Keratinocyte (primary cell): ENCODE results near the gene KLHDC4. TPM values are rescaled to one million over a fixed set of nuclear protein-coding genes. Genes with fewer than 3 reads are reported as not detected.

Source experiments
- DNase-seq: peaks from one replicate; pipeline ENCODE4 v3.0.0-alpha.2; 2011; ENCODE audit warnings: low read depth, missing footprints, low spot score
- FAIRE-seq: peaks from 2 replicates; lab custom pipeline; 2011; peaks lifted over from hg19 to GRCh38; lab: Jason Lieb, UNC
- H2AFZ ChIP-seq: 2 replicates; pipeline ENCODE4 v1.6.0; 2012; ENCODE audit warnings: low read length, control low read depth, inconsistent platforms; ENCODE audit not compliant: control insufficient read depth
- H3K27ac ChIP-seq: 2 replicates; pipeline ENCODE4 v1.5.1; 2011; ENCODE audit warnings: low read length; ENCODE audit not compliant: control insufficient read depth, insufficient read depth
- H3K27me3 ChIP-seq: 3 replicates; pipeline ENCODE4 v1.6.0; 2011; ENCODE audit warnings: low read length; ENCODE audit not compliant: control insufficient read depth, insufficient read depth; ENCODE audit errors: extremely low read depth
- H3K36me3 ChIP-seq, 2 experiments: 2 replicates in 1 of 2; 3 replicates in 1 of 2; pipeline ENCODE4 v1.5.1; 2011; ENCODE audit warnings: low read length in 2 of 2, mild to moderate bottlenecking in 1 of 2; ENCODE audit not compliant: control insufficient read depth in 2 of 2, insufficient read depth in 2 of 2; ENCODE audit errors: extremely low read depth in 1 of 2
- H3K4me1 ChIP-seq: 3 replicates; pipeline ENCODE4 v1.5.1; 2011; ENCODE audit warnings: low read length; ENCODE audit not compliant: control insufficient read depth, insufficient read depth; ENCODE audit errors: extremely low read depth
- H3K4me2 ChIP-seq: 3 replicates; pipeline ENCODE4 v1.6.0; 2011; ENCODE audit warnings: low read depth, low read length; ENCODE audit not compliant: control insufficient read depth, insufficient read depth; ENCODE audit errors: extremely low read depth
- H3K4me3 ChIP-seq, 3 experiments: fragments of 200-600 bp in 1 of 3; sonication (generic) in 1 of 3; 2 replicates in 2 of 3; 3 replicates in 1 of 3; pipeline ENCODE4 v1.5.1; 2011 to 2016; ENCODE audit warnings: low read length in 3 of 3, mild to moderate bottlenecking in 3 of 3, control low read depth in 2 of 3, inconsistent platforms in 1 of 3, low read depth in 1 of 3, mixed read lengths in 1 of 3, mixed run types in 1 of 3, moderate library complexity in 1 of 3; ENCODE audit not compliant: control insufficient read depth in 2 of 3, insufficient read depth in 2 of 3; ENCODE audit errors: extremely low read depth in 1 of 3
- H3K79me2 ChIP-seq: 2 replicates; pipeline ENCODE4 v1.6.0; 2012; ENCODE audit warnings: low read length; ENCODE audit not compliant: control insufficient read depth, insufficient read depth
- H3K9ac ChIP-seq: 3 replicates; pipeline ENCODE4 v1.6.0; 2011; ENCODE audit warnings: low read length; ENCODE audit not compliant: control insufficient read depth, insufficient read depth; ENCODE audit errors: extremely low read depth
- H3K9me1 ChIP-seq: 3 replicates; pipeline ENCODE4 v1.6.0; 2011; ENCODE audit warnings: low read length; ENCODE audit not compliant: control insufficient read depth, insufficient read depth; ENCODE audit errors: extremely low read depth
- H3K9me3 ChIP-seq: 2 replicates; pipeline ENCODE4 v1.5.1; 2012; ENCODE audit warnings: low read depth, low read length; ENCODE audit not compliant: control insufficient read depth
- H4K20me1 ChIP-seq: 3 replicates; pipeline ENCODE4 v1.6.0; 2011; ENCODE audit warnings: low read length; ENCODE audit not compliant: control insufficient read depth, insufficient read depth; ENCODE audit errors: extremely low read depth
- CTCF ChIP-seq, 3 experiments: IDR thresholded peaks in 1 of 3; conservative IDR thresholded peaks in 1 of 3; optimal IDR thresholded peaks in 1 of 3; 2 replicates in 2 of 3; 3 replicates in 1 of 3; pipeline versions ENCODE3 to v1.5.1; 2011; ENCODE audit warnings: low read length in 3 of 3, mild to moderate bottlenecking in 3 of 3, moderate library complexity in 2 of 3, control low read depth in 1 of 3, inconsistent platforms in 1 of 3; ENCODE audit not compliant: insufficient read depth in 2 of 3; ENCODE audit errors: extremely low read depth in 1 of 3
- EZH2 ChIP-seq: IDR thresholded peaks from one replicate; pipeline ENCODE4 v1.6.1; 2012; ENCODE audit warnings: inconsistent platforms, mild to moderate bottlenecking, low read length, moderate library complexity
- dilution Hi-C: fragments of 300-500 bp; cut with MboI; formaldehyde crosslinking; loops from one replicate; pipeline ENCODE4 v1.7.0; 2020; ENCODE audit warnings: low sequenced_read_pairs; ENCODE audit not compliant: extremely low pct_ligation_motif_present
- polyA plus RNA-seq, 5 experiments: library from polyadenylated mRNA; depleted of rRNA in 3 of 5; stranded (reverse) in 3 of 5; stranded (forward) in 1 of 5; unstranded in 1 of 5; fragments of >200 nt; gene quantifications; 1 replicate in 1 of 5; 2 replicates in 3 of 5; 3 replicates in 1 of 5; pipeline versions ENCODE4 v1.2.1 to v1.2.3, GENCODE V29; 2011 to 2012; ENCODE audit warnings: missing spikeins in 2 of 5, low read depth in 1 of 5, low replicate concordance in 1 of 5

KLHDC4 gene
- polyA plus RNA-seq, 1 donor (not counting 4 experiments of a cell fraction or from before 2014, with no cell fraction given), result 13.4 TPM

GRCh38 chr16:87809150-87809902, 43.5 kb upstream of the KLHDC4 start:
- Histone ChIP-seq H3K27ac (no peak overlapping the region), H3K4me1 (peaks cover 39% of the 10 kb centered on the region), H3K9ac (no peak overlapping the region), H3K79me2 (no peaks in the 10 kb centered on the region), H3K4me3 (no peak overlapping the region), H3K4me2 (no peak overlapping the region), H4K20me1 (no peaks in the 10 kb centered on the region), H3K9me3 (no peaks in the 10 kb centered on the region), H2AFZ (no peak overlapping the region), H3K36me3 (no peaks in the 10 kb centered on the region), H3K9me1 (no peaks in the 10 kb centered on the region), H3K27me3 (no peaks in the 10 kb centered on the region)
- FAIRE-seq (no peak), DNase-seq (no peak)
- TF ChIP-seq CTCF (optimal IDR thresholded peaks at IDR 0.05 in 1 of 3, IDR thresholded peaks at IDR 0.05 in 1 of 3, conservative IDR thresholded peaks at IDR 0.05 in 1 of 3; ENCODE audit: extremely low read depth in 1 of 3, insufficient read depth in 2 of 3, low read length in 3 of 3) (no peak), EZH2 (no peak)
- dilution Hi-C loops, result no loop called here

- Histone ChIP-seq H3K27me3 (no peaks in the 10 kb centered on the region), H3K9me3 (no peaks in the 10 kb centered on the region), H3K4me2 (no peak overlapping the region), H3K4me1 (peaks cover 45% of the 10 kb centered on the region), H3K9ac (peak overlapping the region; percentile 84), H3K27ac (peak overlapping the region; percentile 96), H3K9me1 (no peaks in the 10 kb centered on the region), H3K4me3 (no peak overlapping the region), H4K20me1 (no peaks in the 10 kb centered on the region), H3K79me2 (no peaks in the 10 kb centered on the region), H2AFZ (no peak overlapping the region), H3K36me3 (no peaks in the 10 kb centered on the region)
- DNase-seq (no peak), FAIRE-seq (no peak)
- dilution Hi-C loops, result no loop called here
- no peak for TF ChIP-seq CTCF (optimal IDR thresholded peaks at IDR 0.05 in 1 of 3, IDR thresholded peaks at IDR 0.05 in 1 of 3, conservative IDR thresholded peaks at IDR 0.05 in 1 of 3; ENCODE audit: extremely low read depth in 1 of 3, insufficient read depth in 2 of 3, low read length in 3 of 3)
- no peak for TF ChIP-seq EZH2
These were observed 42.3 kb upstream of the KLHDC4 start for GRCh38 chr16:87808108-87808507.
